ENCODE data around the gene PADI6.

Gene PADI6

DNA sequence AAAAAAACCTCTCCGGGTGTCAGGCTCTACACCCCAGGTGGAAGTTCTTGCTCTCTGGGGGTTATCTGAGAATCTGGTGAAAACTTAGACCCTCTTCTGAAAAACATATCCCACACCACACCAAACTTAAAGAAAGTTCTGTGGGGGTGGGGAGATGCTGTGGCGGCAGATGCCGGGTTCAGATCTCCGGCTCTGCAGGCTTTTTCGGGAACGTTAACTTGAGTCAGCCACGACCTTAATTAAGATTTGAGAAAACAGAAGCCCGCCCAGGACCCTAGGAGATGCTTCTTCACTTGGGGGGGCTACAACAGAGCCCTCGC is 65.2 kb downstream of the PADI6 start:
- no peak for DNase-seq

DNA sequence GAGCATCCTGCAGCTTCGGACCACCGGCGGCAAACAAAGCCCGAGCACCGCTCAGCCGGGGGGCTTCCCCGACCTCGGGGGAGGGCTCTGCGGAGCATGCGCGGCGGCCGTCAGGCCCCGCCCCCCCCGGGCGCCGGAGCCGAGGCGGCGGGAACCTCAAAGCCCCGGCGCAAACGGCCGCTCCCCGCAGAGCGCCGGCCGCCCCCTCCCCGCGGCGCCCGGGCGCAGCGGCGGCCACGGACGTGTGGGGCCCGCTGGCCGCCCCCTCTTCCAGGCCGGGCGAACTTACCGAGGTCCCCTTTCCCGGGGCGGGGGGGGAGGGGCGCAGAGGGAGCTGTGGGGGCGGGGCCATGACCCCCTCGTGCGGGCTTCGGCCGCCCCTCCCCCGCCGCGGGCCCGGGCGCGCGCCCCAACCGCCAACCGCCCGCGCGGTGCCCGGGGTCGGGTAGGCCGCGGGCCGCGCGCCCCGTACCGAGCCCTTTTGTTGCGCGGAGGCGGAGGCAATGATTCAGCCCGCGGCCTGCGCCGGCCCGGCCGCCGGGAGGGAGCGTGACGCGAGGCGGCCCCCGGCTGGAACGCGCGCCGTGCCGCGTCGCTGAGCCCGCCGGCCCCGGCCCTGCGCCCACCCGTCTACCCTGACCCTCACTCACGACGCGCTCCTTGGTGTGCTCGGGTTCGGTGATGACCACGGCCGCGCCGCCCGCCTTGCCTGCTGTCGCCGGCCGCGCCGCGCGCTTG is 65.8 kb downstream of the PADI6 start:
- DNase-seq, result peak; percentile 58

GRCh38 chr1:17438318-17439249 is 66.6 kb downstream of the PADI6 start:
- DNase-seq, result peak; percentile 74

DNA sequence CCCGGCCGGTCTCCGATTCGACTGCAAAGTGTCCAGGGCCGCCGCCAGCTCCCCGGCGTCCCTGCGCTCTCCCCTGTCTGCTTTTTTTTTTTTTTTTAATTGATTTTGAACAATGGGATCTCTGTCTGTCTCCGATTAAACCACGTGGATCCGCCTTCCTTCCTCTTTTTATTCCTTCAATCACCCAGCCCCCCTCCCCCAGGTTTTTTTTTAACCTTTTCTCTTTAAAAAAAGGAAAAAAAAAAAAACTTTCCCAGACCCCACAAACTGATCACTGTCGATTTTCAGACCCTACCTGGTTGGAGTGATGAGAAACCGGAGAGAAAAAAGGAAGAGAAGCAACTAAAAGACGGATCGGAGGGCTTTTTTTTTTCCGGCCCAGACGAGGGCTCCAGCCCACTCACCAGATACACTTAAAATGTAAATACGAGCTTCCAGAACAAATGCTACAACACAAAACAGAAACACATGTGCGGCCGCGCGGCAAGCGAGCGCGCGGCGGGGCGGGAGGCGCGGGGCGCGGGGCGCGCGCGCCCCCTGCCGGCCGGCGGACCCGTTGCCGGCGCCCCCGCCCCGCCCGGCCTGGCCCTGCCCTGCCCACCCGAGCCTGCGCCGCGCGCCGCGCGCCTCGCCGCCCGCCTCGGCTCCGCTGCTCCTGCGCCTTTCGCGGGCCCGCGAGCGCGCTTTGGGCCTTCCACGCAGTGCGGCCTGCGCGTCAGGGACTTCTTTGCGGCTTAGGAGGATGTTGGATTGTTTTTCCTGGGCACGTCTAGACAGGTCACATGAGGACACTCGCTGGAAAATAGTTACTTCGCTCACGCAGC is 67.5 kb downstream of the PADI6 start, which contains the start of gene RCC2:
Gene RCC2 (minus strand): TSS at position 428 of the 824 bp plus-strand sequence. CDS start 1,163 bp downstream, outside the sequence.
- peak; percentile 63 for DNase-seq

DNA sequence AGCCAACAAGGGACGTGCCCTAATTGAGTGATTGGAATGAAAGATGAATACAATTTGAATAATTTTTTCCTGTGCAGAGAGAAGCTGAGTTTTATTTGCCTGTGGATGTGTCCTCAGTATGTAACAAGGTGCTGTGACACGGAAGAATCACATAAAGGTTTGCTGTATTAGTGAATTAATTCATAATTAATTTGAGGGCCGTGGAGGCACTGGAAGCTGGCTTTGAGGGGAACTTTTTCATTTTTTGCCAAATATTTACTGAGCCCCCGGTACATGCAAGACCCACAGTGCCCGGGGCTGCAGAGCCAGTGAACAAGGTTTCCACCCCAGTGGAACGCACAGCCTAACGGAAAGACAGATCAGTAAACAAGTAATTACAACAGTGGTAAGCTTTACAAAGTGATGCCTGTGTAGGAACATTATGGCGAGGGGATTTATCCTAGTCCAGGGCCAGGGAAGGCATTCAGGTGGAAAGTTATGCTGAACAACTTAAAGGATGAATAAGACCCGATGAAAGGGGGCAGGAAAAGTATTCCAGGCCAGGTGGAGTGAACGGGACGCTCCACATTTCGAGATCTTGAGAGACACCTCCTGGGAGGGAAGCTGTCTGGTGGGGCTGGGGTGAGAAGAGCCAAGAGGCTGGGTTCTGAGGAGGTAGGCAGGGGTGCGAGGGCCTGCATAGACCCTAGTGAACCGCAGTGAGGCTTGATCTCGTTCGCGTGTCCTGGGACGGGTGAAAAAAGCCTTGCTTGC is 68.3 kb downstream of the PADI6 start:
- no peak for DNase-seq

GRCh38 chr1:17440827-17441168 is 68.8 kb downstream of the PADI6 start:
- DNase-seq, result no peak

DNA sequence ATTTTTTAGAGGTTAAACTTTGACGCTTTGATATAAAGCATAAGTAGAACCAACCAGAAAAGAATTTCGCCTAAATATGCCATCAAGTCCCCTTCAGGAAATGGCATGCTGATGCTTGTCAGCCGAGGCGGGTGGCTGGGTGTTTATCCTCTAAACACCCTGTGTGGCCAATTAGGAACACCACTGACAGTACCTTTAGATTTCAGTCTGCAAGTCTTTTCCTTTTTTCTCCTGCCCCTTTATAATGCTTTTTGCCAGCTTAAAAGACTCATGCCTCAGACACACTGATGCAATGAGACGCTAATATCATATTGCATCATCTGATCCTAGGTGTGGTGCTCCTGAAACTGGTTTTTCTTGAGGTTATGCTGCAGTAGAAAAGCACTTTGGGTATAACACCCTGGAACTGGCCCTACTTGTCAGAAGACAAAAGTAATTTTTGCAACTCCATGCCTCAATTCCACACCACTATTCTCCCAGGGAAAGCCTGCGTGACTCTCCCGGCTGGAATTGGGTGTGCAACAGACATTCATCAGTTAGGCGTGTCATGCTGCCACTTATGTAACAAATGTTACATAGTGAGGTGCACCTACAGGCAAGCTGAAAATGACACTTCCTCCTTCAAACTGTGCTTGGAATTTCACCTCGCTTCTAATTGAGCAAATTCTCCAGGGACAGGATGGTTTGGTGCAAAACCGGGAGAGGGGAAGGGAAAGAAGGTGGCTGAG is 69.4 kb downstream of the PADI6 start:
- DNase-seq, result no peak

GRCh38 chr1:17441993-17442357 is 70.0 kb downstream of the PADI6 start:
- no peak for DNase-seq

GRCh38 chr1:17442841-17443240 is 70.8 kb downstream of the PADI6 start:
- DNase-seq, result no peak

GRCh38 chr1:17447501-17447992 is 75.6 kb downstream of the PADI6 start:
- no peak for DNase-seq

All from stimulated activated naive CD4-positive, alpha-beta T cell treated with Interleukin-2 at 50 U/mL for 16 hours (primary cell).